NK-92 (cell line): ENCODE results near the gene ANKRD44.
"Not testable (repeated sequence)": the region's sequence is repeated elsewhere in the genome, so short reads cannot be mapped to it uniquely, and the experiment has no call there.

Source experiments
- DNase-seq: peaks from one replicate; lab custom pipeline; 2025; ENCODE audit not compliant: unreplicated experiment; lab: John Stamatoyannopoulos, UW

Gene ANKRD44

DNA sequence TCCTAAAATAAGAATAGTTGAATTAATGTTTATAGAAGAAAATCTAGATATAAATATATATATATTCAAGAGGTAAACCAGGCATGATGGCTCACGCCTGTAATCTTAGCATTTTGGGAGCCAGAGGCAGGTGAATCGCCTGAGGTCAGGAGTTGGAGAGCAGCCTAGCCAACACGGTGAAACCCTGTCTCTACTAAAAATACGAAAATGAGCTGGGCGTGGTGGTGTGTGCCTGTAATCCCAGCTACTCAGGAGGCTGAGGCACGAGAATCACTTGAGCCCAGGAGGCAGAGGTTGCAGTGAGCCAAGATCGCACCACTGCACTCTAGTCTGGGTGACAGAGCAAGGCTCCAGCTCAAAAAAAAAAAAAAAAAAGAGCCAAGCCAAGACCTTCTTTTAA lies 70.6 kb downstream of the ANKRD44 start:
- not testable (repeated sequence) for DNase-seq

DNA sequence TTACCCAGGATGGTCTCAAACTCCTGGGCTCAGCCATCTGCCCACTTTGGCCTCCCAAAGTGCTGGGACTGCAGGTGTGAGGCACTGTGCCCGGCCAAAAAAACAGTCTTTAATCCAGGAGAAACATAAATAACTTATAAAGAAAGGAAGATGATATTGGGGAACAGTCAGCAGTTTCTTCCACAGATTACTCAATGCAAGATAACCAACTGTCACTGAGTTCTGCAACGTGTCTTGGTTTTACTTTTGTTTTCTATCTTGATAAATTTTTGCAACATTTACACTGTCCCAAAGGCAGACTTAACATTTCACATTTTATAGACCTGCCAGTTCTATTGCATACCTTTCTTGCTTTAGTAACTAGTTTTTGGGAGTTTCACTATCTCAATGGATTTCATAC lies 71.1 kb downstream of the ANKRD44 start:
- DNase-seq, result no peak

DNA sequence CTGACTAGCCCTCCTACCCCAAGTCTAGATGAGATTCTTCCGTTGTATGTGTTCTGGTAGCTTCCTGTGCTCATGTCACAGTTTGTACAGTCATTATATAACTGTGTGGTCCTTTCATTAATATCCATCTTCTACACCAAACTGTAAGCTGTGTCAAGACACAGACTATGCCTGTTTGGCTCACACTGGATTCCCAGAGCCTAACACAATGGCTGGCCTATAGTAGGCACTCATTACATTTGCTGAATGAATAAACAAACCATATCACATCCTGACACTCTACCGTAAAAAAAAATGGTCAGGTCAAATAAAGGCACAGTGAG lies 72.6 kb downstream of the ANKRD44 start:
- DNase-seq, result no peak

DNA sequence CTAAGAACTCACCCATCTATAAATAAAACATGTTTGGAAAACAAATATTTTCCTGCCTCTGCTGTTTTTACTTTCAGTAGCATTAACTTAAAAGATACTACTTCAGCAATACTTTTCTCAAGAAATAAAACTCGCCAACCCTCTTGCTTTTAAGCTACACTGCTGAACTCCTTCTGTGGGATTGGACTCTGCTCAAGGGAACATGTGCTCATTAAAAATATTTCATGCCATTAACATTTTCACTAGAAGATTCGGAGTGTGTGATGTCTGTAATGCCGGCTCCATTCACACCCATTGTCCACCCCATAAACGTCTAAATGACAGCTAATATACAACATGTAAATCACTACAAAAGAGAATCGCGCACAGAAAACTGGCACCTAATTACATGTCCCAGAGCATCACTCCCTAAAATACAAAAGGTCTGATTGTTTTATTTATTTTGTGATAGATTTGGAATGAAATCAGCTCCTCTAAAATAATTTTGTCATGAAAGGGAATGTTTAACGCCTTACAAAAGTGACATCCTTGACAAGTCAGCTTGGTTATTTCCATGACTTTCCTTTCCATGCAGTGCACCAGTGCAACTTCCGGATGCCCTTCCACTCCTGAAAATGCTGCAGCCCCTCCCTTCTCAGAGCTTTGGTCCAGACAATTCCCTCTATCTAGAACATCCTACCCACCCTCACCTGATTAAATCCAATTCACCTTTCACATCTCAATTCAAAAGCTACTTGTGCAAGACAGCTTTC lies 73.1 kb downstream of the ANKRD44 start:
- no peak for DNase-seq

- DNase-seq, result no peak
Measured at GRCh38 chr2:197236816-197237215, 73.8 kb downstream of the ANKRD44 start.

DNA sequence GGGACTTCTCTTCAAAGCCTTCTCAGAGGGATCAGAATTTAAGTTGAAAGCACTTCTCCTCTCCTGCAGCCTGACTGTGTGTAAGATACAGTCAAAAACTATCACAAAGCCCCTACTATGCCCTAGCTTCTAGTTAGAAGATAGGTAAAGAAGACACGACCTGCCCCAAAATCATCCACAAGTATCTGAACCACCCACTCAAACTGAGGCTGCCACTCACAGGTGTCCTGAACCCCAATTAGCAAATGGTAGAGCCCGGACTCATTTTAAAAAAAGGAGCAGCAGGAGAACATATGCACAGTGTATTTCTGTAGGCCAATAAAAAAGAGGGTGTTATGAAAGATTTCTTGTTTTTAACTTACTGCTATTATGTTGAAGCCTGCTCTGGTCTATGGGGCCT lies 74.4 kb downstream of the ANKRD44 start:
- DNase-seq, result no peak

DNA sequence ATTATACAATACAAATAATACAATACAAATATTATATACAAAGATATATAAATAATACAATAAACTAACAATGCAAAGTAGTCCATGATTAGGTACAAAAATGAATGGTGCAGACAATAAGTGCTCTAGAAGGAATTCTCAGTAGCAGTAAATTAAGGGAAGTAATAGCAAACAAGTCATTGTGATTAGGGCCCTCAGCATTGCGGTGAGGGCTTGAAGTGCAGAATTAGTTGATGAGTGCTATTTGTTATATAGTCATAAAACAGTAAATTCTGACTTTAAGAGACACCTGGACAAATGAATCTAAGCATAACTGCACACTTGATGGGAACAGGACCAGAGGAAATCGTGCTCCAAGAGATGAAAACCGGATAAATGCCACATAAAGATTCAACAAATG lies 74.9 kb downstream of the ANKRD44 start:
- no peak for DNase-seq

DNA sequence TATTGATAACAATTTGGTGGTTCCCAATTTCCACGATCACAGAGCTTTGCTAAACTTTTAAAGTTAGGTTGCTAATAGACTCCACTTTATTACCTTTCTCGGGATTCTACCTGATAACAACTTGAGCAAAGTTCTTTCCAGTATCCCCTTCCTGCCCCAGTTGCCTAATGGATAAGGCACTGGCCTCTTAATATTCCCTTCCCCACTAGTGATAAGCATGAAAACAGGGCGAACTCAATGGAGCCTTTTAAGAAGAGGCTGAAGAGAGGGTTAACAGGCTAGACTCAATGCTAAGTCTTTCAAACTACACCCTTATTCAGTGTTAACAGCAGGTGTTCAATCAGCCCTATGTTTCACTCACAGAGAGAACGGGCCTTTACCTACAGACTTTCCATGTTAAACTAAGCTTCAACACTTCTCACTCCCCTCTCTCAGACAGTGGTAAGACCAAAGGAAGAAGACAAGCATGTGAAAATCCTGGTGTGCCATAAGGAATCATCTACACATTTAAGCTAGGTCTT lies 75.8 kb downstream of the ANKRD44 start:
- no peak for DNase-seq

- DNase-seq, result no peak
Measured at GRCh38 chr2:197233473-197233872, 77.1 kb downstream of the ANKRD44 start.

DNA sequence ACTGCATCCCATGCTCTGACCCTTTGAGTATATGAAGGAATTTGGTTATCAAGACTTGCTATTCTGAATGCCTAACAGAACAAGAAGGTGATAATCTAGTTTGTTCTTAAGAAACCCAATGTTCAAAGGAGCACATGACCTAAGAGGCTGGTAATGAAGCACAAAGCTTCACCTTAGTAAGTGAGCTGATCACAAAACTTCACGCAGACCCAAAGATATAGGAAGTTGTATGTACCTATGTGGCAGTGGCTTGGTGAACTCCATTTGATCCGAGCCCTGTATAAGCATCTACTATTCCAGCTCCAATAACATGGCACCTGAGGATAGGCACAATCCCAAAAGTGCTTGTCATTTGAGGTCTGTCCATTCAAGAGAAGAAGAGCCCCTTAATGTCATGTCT lies 78.6 kb downstream of the ANKRD44 start:
- no peak for DNase-seq

DNA sequence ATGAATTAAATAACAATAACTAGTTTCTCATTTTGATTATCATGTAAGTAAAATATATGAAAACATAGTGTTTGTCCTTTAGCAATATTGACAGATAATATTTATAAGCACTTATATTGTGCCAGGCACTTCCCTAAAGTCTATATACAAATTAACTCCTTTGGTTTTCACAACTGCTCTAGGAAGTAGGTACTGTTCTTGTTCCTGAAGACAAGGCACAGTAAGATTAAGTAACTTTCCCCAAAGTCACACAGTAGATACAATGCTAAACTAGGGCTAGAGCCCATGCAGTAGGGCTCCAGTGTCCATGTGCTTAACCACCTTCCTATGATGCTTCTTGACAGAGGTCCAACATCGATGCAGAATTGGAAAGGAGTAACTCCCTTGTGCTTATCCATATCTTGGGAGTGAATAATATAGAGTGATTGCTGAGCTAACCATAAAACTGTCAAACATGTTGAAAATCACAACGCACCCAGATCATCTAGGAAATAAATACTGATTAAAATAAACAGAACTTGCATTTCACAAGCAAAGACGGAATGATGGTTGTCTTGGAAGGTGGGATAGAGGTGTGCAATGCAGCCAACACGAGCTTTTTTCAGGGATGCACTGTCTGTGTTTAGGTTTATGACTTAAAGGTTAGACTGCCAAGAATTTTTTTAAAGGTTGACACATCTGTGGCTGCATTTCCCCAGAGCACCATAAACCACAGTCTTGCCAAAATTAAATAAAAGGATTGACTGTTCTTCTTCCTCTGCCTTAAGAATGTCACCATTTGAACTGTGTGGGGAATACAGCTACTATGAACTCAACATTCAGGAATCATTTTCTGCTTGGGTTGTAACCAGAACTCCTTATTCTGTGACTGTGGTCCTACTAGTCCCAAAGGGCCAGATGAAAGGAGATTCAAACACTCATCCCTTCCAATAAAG lies 80.8 kb downstream of the ANKRD44 start:
- no peak for DNase-seq

GRCh38 chr2:197223451-197223850 lies 87.1 kb downstream of the ANKRD44 start:
- DNase-seq, result no peak

- DNase-seq, result no peak
Measured at GRCh38 chr2:197219636-197220035, 90.9 kb downstream of the ANKRD44 start.

DNA sequence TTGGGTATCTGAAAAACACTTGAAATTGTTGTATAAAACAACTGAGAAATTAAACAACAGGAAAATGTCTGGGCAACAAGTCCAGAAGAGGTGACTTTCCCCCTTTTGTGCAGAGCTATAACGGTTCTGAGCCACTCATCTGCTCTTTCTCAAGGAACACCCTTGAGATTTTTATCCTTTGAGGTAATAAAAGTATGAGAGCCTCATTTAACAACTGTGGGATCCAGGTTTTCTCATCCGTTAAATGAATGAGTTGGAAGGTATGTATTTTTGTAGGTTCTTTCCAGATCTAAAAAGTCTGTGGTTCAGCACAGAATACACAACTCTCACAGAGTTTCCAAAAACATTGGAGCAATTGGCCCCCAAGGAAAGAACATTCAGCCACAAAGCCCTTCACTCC lies 93.0 kb downstream of the ANKRD44 start:
- no peak for DNase-seq

DNA sequence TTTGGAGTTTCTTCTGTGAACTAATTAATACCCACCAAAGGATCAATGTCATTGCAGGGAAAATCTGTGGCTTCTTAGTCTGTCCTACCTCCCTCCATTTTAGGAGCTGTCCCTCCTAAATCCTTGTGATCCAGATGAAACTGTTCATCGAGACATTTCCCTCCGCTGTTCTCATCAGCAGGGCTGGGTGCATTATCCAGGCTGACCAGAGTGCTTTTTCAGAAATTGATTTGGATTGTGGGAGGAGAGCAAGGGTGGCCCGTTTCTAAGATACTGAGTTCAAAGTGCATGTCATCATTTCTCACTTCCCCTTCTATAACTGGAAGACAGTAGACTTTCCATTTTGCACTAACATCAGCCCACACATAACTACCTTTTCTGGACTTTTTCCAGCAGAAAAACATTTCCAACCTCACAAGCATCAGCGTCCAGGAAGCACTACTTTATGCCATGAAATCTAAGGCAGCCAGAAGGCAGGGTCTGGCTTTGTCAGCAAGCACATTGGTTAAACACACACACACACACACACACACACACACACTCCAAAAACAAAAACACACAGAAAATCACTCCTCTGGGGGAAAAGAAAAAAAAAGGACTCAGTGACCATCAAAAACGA lies 94.1 kb downstream of the ANKRD44 start:
- DNase-seq, result no peak

DNA sequence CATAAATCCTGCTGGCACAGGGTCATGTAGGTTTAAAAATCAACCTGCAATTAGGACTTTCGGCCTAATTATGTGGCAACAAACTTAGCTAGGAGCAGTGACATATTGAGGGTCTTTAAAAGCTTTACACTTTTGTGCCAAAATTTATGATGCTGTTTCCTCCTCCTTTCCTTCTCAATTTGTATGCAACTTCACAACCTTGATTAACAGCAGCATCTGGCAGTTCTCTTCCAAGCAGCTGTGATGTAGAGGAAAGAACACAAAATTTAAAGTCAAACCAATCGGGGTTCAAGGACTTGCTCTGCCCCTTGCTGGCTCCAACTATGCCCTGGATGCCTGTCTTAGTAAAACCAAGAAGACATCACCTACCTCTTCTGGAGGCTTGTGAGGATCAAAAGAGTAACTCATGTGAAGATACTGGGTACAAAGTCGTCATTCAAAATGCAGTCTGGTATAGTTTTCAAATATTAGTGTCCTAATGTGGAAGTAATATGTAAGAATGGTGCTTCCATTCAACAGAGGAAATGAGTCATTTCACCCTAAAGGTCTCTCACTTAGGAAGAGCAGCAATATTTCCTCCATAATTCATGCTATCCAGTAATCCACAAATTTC lies 94.7 kb downstream of the ANKRD44 start:
- no peak for DNase-seq

DNA sequence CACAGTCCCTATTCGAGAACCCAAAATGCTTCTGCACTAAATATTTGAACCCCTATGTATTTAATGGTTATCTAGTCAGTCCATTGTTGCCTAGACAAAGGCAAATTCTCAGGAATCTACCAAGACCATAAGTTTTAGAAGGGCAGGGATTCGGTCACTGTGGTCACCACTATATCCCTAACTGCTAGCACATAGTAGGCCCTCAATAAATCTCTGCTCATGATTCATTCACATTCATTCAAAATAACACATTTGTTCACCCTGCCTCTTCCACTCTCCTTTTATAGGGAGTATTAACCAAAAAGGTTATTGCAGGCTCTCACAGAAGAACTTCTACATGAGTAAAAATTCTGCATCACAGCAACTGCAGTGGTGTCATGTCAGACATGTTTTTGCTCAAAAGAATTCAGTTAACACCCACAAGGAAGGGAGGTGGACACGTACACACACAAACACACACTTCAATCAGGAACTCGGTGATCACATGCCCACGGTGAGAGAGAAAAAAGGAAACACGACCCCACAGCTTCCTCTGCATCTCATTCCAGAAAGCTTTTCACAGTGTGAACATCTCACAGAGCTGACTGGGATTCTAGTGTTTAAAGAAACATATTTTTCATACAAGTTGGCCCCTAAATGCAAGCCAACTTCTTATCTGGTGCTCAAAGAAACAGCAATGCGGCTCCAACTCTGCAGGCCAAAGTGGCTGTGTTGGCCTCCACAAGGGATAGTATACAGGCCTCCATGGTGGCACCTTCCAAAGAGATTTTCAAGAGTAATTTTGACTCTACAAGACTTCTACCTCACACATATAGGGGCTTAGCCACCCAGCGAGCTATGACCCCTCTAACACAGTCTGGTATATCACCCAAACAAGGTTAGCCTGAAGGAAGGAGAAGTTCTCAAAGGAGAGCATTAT lies 98.0 kb downstream of the ANKRD44 start:
- DNase-seq, result no peak

DNA sequence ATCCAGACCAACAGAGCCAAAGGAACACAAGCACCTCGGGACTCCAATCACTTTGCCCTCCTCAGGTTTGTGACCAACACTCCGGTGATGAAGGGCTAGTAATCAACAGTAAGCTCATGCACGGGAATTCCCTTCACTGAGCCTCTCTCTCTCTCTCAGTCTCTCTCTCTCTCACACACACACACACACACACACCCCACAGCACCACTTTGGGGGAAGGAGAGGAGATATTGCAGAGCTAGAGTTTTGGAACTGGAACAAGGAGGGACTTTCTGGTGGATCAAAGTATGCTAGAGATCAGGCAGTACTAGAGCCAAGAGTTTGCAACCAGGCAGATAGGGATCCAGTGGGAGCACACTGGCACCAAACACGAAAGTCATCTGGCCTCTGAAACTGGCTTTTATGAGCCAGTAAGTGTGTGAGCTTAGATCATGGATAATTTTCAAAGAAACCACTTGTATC lies 98.7 kb downstream of the ANKRD44 start:
- no peak for DNase-seq

DNA sequence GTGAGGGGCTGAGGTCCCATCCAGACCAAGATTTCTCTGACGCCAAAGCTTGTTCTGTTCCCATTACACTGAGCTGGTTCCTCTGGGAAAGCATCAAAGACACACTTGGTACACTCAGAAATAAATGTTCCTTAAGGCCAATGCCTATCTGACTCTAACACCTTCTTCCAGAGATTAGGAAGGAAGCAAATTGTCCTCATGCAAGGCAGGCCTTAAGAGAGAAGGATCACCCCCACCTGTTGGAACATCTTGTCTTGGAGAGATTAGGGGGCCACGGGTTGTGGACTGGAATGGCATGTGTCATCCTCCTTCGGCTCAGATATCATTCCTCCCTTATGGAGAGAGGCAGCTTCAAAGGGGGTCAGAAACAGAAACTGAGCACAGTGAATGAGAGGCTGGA lies 100.2 kb downstream of the ANKRD44 start:
- no peak for DNase-seq

DNA sequence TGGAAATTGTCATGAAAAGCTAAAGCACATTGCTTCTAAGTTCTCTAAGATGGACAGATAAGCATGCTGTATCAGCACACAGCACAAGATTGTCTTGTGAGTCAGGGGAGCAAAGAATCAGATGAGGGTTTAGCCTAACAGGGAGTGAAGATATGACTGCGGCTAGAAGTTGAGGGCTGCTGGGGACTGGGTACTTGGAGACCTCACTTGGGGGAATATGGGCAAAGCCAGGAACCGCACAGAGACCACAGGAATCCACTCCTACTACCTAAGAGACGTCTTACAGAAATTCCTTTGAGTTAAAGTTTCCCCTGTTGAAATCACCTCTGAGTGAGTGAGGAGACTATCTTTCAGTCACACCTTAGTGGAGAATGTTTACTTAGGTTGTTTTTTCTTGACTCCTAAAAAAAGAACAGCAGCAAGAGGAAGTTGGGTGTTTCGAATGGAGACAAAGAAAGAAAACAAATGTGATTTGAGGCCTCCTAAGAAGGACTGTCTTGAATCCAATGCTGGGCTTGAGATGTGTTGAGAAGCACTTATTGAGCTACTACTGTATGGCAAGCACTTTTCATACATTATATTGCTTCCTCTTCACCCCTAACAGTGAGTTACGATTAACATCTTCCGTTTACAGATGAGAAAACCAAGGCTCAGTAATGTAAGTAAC lies 100.7 kb downstream of the ANKRD44 start:
- DNase-seq, result no peak
